ENCODE results near the gene IL33.
"Not testable (repeated sequence)": the region's sequence is repeated elsewhere in the genome, so short reads cannot be mapped to it uniquely, and the experiment has no call there.

Gene IL33

GRCh38 chr9:6215562-6215961 lies at the start of gene IL33:
TSS of gene IL33 (plus strand) at chr9:6215807. CDS start at chr9:6241695, 25,888 bp downstream.
- DNase-seq: no peak

GRCh38 chr9:6171667-6172066 lies 43.9 kb upstream of the IL33 start:
- DNase-seq: no peak

- no peak for DNase-seq
These were observed 41.7 kb upstream of the IL33 start for GRCh38 chr9:6173914-6174313.

- not testable (repeated sequence) for DNase-seq
These were observed 32.9 kb upstream of the IL33 start for GRCh38 chr9:6182549-6183226.

- DNase-seq: no peak
These were observed 32.4 kb upstream of the IL33 start for GRCh38 chr9:6183227-6183551.

GRCh38 chr9:6183627-6184026 lies 32.0 kb upstream of the IL33 start:
- no peak for DNase-seq

GRCh38 chr9:6184749-6185645 lies 30.6 kb upstream of the IL33 start:
- DNase-seq: no peak

GRCh38 chr9:6186691-6187090 lies 28.9 kb upstream of the IL33 start:
- no peak for DNase-seq

GRCh38 chr9:6187272-6187671 lies 28.3 kb upstream of the IL33 start:
- no peak for DNase-seq

- DNase-seq: no peak
These were observed 27.1 kb upstream of the IL33 start for GRCh38 chr9:6188466-6188865.

GRCh38 chr9:6188906-6189305 lies 26.7 kb upstream of the IL33 start:
- DNase-seq: no peak

GRCh38 chr9:6194934-6195333 lies 20.7 kb upstream of the IL33 start:
- DNase-seq: no peak

GRCh38 chr9:6195714-6196360 lies 19.8 kb upstream of the IL33 start:
- DNase-seq: no peak

- DNase-seq: no peak
These were observed 18.3 kb upstream of the IL33 start for GRCh38 chr9:6197330-6197729.

- no peak for DNase-seq
These were observed 17.4 kb upstream of the IL33 start for GRCh38 chr9:6198251-6198650.

- DNase-seq: no peak
These were observed 16.0 kb upstream of the IL33 start for GRCh38 chr9:6199596-6199995.

GRCh38 chr9:6200761-6201160 lies 14.8 kb upstream of the IL33 start:
- DNase-seq: no peak

GRCh38 chr9:6209966-6210365 lies 5.6 kb upstream of the IL33 start:
- DNase-seq: no peak

GRCh38 chr9:6212722-6213375 lies 2.8 kb upstream of the IL33 start:
- no peak for DNase-seq

GRCh38 chr9:6214434-6214833 lies 1.2 kb upstream of the IL33 start:
- no peak for DNase-seq

- no peak for DNase-seq
These were observed 704 bp upstream of the IL33 start for GRCh38 chr9:6214903-6215302.

- DNase-seq: no peak
These were observed 395 bp downstream of the IL33 start for GRCh38 chr9:6216002-6216401.

- DNase-seq: no peak
These were observed 1.3 kb downstream of the IL33 start for GRCh38 chr9:6216951-6217350.

All from GOT3 (cell line).